Measurements from ENCODE around the gene TTC7B.

Gene TTC7B

GRCh38 chr14:90611501-90611900, 204.7 kb downstream of the TTC7B start:
- DNase-seq, result no peak

GRCh38 chr14:90610346-90611040, 205.7 kb downstream of the TTC7B start:
- no peak for DNase-seq

- DNase-seq, result no peak
These were observed 206.9 kb downstream of the TTC7B start for GRCh38 chr14:90609376-90609775.

GRCh38 chr14:90608929-90609341, 207.3 kb downstream of the TTC7B start:
- DNase-seq, result no peak

GRCh38 chr14:90608281-90608680, 207.9 kb downstream of the TTC7B start:
- no peak for DNase-seq

GRCh38 chr14:90607141-90607540, 209.1 kb downstream of the TTC7B start:
- DNase-seq, result no peak

- no peak for DNase-seq
These were observed 209.8 kb downstream of the TTC7B start for GRCh38 chr14:90606434-90606833.

GRCh38 chr14:90605430-90605829, 210.8 kb downstream of the TTC7B start:
- DNase-seq, result no peak

- DNase-seq, result no peak
These were observed 211.9 kb downstream of the TTC7B start for GRCh38 chr14:90604356-90604755.

- no peak for DNase-seq
These were observed 212.4 kb downstream of the TTC7B start for GRCh38 chr14:90603841-90604240.

GRCh38 chr14:90603336-90603735, 212.9 kb downstream of the TTC7B start:
- no peak for DNase-seq

GRCh38 chr14:90602088-90602687, 214.0 kb downstream of the TTC7B start:
- DNase-seq, result no peak

- DNase-seq, result no peak
These were observed 214.7 kb downstream of the TTC7B start for GRCh38 chr14:90601563-90601962.

GRCh38 chr14:90600619-90601018, 215.6 kb downstream of the TTC7B start:
- DNase-seq, result no peak

- no peak for DNase-seq
These were observed 216.3 kb downstream of the TTC7B start for GRCh38 chr14:90599748-90600507.

- DNase-seq, result no peak
These were observed 216.9 kb downstream of the TTC7B start for GRCh38 chr14:90599339-90599738.

- no peak for DNase-seq
These were observed 218.3 kb downstream of the TTC7B start for GRCh38 chr14:90597961-90598360.

GRCh38 chr14:90596733-90597132, 219.5 kb downstream of the TTC7B start:
- no peak for DNase-seq

GRCh38 chr14:90593254-90594040, 222.8 kb downstream of the TTC7B start:
- no peak for DNase-seq

GRCh38 chr14:90592655-90593054, 223.6 kb downstream of the TTC7B start:
- no peak for DNase-seq

- no peak for DNase-seq
These were observed 228.3 kb downstream of the TTC7B start for GRCh38 chr14:90587918-90588317.

GRCh38 chr14:90587252-90587910, 228.8 kb downstream of the TTC7B start:
- DNase-seq, result no peak

- DNase-seq, result no peak
These were observed 231.1 kb downstream of the TTC7B start for GRCh38 chr14:90585106-90585505.

Measured in NCI-H1436 (cell line).